Left renal pelvis (tissue), 4 donors: ENCODE measurements around the gene FREY1. TPM values are rescaled to one million over a fixed set of nuclear protein-coding genes. Genes with fewer than 3 reads are reported as not detected.

Experiments used
- DNase-seq, 4 donors: peaks; one replicate each; pipeline ENCODE4 v3.0.0-alpha.2; 2013; ENCODE audit warnings: low read depth in 4 of 4, low spot score in 3 of 4
- polyA plus RNA-seq, 4 donors: library from polyadenylated mRNA; unstranded; fragments of 120-200 nt; gene quantifications; one replicate each; pipeline ENCODE4 v1.2.1, GENCODE V29; 2013; ENCODE audit not compliant: insufficient read length in 4 of 4

Gene FREY1
- polyA plus RNA-seq, 4 donors, result 0.36 to 0.73 (median 0.37) TPM; not detected in 1

DNA sequence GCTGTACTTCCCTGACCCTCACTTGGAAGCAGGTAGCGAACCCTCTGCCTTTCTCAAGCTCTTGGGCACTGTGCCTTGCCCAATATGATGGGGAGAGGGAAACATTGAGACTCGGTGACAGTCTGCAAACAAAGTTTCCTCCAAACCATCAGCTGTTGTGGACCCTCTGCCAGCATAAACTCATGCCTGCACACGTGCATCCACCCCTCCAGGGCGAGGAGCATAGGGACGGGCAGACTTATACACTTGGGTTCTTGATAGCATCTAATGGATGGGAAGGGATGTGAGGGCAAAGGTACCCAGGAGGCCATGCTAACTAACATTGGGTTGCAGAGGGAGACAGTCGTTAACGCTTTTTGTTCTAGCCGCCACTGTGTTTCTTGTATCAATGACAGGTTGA lies 29.9 kb downstream of the FREY1 start:
- no peak for DNase-seq

GRCh38 chr11:45876401-45876800 lies 30.7 kb downstream of the FREY1 start:
- no peak for DNase-seq

- DNase-seq, result no peak
These were observed 34.3 kb downstream of the FREY1 start for GRCh38 chr11:45872651-45873356.

GRCh38 chr11:45871638-45872037 lies 35.4 kb downstream of the FREY1 start:
- no peak for DNase-seq

DNA sequence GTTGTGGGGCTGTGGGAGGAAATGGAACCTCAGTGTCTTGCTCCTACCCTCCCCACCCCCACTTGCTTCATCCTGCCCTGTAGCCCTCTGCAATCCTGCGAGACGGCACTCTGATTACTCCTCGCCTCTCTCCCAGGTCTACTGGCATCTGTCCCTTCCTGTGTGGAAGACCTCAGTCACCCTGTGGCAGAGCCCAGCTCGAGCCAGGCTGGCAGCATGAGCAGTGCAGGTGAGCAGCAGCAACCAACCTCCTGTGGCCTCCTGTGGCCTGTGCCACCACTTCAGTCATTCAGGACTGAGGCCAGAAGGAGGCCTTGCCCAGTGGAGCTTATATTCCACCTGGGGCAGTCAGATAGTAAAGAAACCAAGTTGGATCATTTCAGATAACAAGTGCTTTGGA lies 36.4 kb downstream of the FREY1 start:
- no peak for DNase-seq

DNA sequence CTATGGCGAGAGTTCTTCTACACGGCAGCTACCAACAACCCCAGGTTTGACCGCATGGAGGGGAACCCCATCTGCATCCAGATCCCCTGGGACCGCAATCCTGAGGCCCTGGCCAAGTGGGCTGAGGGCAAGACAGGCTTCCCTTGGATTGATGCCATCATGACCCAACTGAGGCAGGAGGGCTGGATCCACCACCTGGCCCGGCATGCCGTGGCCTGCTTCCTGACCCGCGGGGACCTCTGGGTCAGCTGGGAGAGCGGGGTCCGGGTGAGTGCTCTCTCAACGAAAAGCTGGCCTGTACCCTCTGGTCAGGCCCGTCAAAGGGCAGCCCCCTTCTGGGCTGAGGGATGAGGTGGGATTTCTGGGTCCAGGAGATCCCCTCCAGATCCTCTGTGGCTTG lies 37.5 kb downstream of the FREY1 start:
- no peak for DNase-seq

DNA sequence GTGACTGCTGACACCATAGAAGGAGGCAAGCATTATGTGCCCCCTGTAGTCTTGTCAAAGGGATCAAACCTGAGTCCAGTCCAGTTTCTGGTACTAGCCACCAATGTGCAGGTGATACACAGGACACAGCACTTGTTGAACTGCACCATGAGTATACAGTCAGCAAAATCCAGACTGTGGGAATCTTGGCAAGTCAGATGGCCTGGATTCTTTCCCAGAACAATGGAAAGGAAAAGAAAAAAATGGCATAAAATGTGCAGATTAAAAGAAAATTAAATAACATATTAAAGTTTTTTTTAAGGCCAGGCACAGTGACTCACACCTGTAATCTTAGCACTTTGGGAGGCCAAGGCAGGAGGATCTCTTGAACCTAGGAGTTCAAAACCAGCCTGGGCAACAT lies 43.0 kb downstream of the FREY1 start:
- DNase-seq, result no peak

- no peak for DNase-seq
These were observed 46.1 kb downstream of the FREY1 start for GRCh38 chr11:45860764-45861510.

DNA sequence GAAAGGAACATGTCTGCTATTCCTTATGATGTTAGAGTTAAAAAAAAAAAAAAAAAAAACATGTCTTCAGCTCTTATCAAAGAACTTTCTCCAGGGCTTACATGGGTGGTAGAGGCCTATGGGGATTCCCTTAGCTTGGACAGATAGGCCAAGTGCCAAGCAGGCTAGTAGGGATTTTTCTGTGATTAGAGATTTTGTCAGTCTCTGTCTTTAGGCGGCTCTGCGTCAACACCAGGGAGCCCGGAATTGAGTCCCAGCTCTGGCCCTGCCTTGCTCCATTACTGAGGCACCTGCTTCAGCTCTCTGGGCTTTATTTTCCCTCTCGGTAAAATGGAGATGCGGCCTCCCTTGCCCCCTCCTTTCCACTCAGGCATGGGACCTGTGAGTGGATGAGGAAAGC lies 46.7 kb downstream of the FREY1 start:
- DNase-seq, result no peak

- DNase-seq, result peak in 1 of 4 donors; percentile 58
These were observed 47.4 kb downstream of the FREY1 start for GRCh38 chr11:45859661-45860140.

DNA sequence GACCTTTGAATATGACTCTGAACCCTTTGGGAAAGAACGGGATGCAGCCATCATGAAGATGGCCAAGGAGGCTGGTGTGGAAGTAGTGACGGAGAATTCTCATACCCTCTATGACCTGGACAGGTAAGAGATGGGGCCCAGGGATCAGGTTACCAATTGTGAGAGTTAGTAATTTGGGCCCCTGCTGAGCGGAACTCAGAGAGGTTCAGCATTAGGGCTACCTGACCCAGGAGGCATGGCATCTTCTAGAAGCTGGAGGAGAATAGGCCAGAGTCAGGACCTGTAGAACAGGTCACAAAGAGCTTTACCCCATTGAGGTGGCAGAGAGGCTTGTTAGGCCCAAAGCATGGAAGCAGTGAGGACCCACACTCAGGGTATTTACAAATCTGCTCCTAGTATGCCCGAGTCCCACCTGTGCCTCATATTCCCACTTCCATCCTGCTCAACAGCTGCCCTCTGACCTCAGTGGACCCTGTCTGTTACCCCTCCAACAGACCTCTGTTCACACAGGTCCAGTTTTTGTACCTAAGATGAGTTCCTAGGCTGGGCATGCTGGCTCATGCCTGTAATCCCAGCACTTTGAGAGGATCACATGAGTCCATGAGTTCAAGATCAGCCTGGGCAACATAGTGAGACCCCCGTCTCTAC lies 48.2 kb downstream of the FREY1 start:
- no peak for DNase-seq

- DNase-seq, result no peak
These were observed 49.1 kb downstream of the FREY1 start for GRCh38 chr11:45857961-45858474.

Other genes with a start within 250 kb of the FREY1 start
- 10 to 100 TPM in 2 of 4 donors, 1 to 10 TPM in 2; 7.7 to 13.5 (median 10.0) TPM for gene CHST1, start 241.6 kb downstream of the FREY1 start, polyA plus RNA-seq
- gene SLC35C1, start 102.1 kb downstream of the FREY1 start, polyA plus RNA-seq, result 10 to 100 TPM in 1 of 4 donors, 1 to 10 TPM in 3; 7.4 to 10.9 (median 9.4) TPM
- gene CRY2, start 59.8 kb downstream of the FREY1 start, polyA plus RNA-seq, result 10 to 100 TPM; 25.0 to 31.6 (median 30.6) TPM
- 10 to 100 TPM in 3 of 4 donors, 1 to 10 TPM in 1; 9.5 to 23.1 (median 11.8) TPM for gene MAPK8IP1, start 21.6 kb downstream of the FREY1 start, polyA plus RNA-seq
- 10 to 100 TPM; 10.8 to 19.0 (median 15.2) TPM for gene PEX16, start 10.6 kb upstream of the FREY1 start, polyA plus RNA-seq
- gene LARGE2, start 15.4 kb upstream of the FREY1 start, polyA plus RNA-seq, result 10 to 100 TPM in 3 of 4 donors, under 1 TPM in 1; 0.96 to 26.0 (median 19.1) TPM
- gene PHF21A, start 214.2 kb upstream of the FREY1 start, polyA plus RNA-seq, result 10 to 100 TPM; 44.2 to 57.6 (median 53.2) TPM